HG03575 (cell line): ENCODE measurements around the gene PRX.
"Not testable (repeated sequence)": the region's sequence is repeated elsewhere in the genome, so short reads cannot be mapped to it uniquely, and the experiment has no call there.

ENCODE experiments used
- ATAC-seq: cut with Tn5 transposase; IDR thresholded peaks from one replicate; pipeline ENCODE4 v1.9.1; 2021; ENCODE audit not compliant: unreplicated experiment, insufficient number of reproducible peaks, low FRiP score; ENCODE audit errors: extremely low read depth

PRX gene

GRCh38 chr19:40371802-40372122 lies 41.4 kb downstream of the PRX start:
- ATAC-seq = no peak

- no peak for ATAC-seq
These were observed 42.0 kb downstream of the PRX start for GRCh38 chr19:40370997-40371801.

- ATAC-seq = not testable (repeated sequence)
These were observed 42.9 kb downstream of the PRX start for GRCh38 chr19:40370253-40370652.

GRCh38 chr19:40369797-40370196 lies 43.4 kb downstream of the PRX start:
- no peak for ATAC-seq

- no peak for ATAC-seq
These were observed 45.4 kb downstream of the PRX start for GRCh38 chr19:40367577-40368434.

- no peak for ATAC-seq
These were observed 46.2 kb downstream of the PRX start for GRCh38 chr19:40366697-40367561.

GRCh38 chr19:40365613-40366401 lies 47.4 kb downstream of the PRX start:
- ATAC-seq = no peak

- ATAC-seq = no peak
These were observed 48.2 kb downstream of the PRX start for GRCh38 chr19:40365010-40365409.

GRCh38 chr19:40363069-40363468 lies 50.1 kb downstream of the PRX start:
- no peak for ATAC-seq

GRCh38 chr19:40362160-40362559 lies 51.0 kb downstream of the PRX start:
- no peak for ATAC-seq

- no peak for ATAC-seq
These were observed 52.4 kb downstream of the PRX start for GRCh38 chr19:40360708-40361241.

GRCh38 chr19:40360020-40360707 lies 53.0 kb downstream of the PRX start:
- ATAC-seq = no peak

GRCh38 chr19:40358773-40359172 lies 54.4 kb downstream of the PRX start:
- no peak for ATAC-seq

- ATAC-seq = no peak
These were observed 55.5 kb downstream of the PRX start for GRCh38 chr19:40357640-40358039.

- ATAC-seq = no peak
These were observed 56.2 kb downstream of the PRX start for GRCh38 chr19:40356681-40357595.

GRCh38 chr19:40355975-40356680 lies 57.0 kb downstream of the PRX start:
- ATAC-seq = no peak
